ENCODE measurements around the gene TTLL4.

DNA sequence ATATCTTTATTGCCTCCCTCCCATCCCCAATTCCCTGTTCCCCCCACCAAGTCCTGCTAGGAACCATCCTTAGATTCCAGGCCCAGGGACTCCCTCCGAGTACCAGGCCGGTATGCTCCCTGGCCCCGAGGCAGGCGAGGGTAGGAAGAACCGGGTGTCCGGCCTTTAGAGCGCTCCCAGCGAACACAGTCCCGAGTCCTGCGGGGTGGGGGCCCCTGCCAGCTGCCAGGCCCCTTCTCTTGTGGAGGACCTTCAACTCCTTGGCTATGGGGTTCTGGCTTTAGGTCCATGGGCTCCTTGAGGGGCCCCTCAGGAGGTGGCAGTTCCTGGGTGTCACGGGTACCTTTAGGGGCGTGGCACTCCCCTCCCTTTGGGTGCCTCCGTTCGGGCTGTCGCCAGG, 46.7 kb upstream of the TTLL4 start:
- TF ChIP-seq, protein P1, sequence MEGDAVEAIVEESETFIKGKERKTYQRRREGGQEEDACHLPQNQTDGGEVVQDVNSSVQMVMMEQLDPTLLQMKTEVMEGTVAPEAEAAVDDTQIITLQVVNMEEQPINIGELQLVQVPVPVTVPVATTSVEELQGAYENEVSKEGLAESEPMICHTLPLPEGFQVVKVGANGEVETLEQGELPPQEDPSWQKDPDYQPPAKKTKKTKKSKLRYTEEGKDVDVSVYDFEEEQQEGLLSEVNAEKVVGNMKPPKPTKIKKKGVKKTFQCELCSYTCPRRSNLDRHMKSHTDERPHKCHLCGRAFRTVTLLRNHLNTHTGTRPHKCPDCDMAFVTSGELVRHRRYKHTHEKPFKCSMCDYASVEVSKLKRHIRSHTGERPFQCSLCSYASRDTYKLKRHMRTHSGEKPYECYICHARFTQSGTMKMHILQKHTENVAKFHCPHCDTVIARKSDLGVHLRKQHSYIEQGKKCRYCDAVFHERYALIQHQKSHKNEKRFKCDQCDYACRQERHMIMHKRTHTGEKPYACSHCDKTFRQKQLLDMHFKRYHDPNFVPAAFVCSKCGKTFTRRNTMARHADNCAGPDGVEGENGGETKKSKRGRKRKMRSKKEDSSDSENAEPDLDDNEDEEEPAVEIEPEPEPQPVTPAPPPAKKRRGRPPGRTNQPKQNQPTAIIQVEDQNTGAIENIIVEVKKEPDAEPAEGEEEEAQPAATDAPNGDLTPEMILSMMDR (conservative IDR thresholded peaks at IDR 0.05) = no peak
- no peak for TF ChIP-seq ZFX (IDR thresholded peaks at IDR 0.05)
